Right lung (tissue), 5 donors: ENCODE measurements around the gene PIK3R1. TPM values are rescaled to one million over a fixed set of nuclear protein-coding genes. Genes with fewer than 3 reads are reported as not detected.

Source experiments
- DNase-seq, 2 donors: peaks; one replicate each; pipeline ENCODE4 v3.0.0-alpha.2; 2013
- polyA plus RNA-seq, 5 donors: library from polyadenylated mRNA; unstranded; fragments of 120-200 nt; gene quantifications; one replicate each; pipeline versions ENCODE4 v1.2.1 to v1.2.3, GENCODE V29; 2013; ENCODE audit warnings: inconsistent platforms in 1 of 5, low replicate concordance in 1 of 5; ENCODE audit not compliant: insufficient read length in 5 of 5, insufficient read depth in 1 of 5

PIK3R1 gene
- polyA plus RNA-seq, 5 donors: 54.4 to 94.3 (median 79.8) TPM

- DNase-seq: no peak
Observed at GRCh38 chr5:68320413-68320986, 104.9 kb downstream of the PIK3R1 start.

- DNase-seq: no peak
Observed at GRCh38 chr5:68325065-68325580, 109.6 kb downstream of the PIK3R1 start.

GRCh38 chr5:68329554-68330255 lies 114.1 kb downstream of the PIK3R1 start:
- DNase-seq: peak; percentile 15 to 22

- no peak for DNase-seq
Observed at GRCh38 chr5:68330574-68330973, 115.0 kb downstream of the PIK3R1 start.

- DNase-seq: no peak
Observed at GRCh38 chr5:68331192-68332079, 115.9 kb downstream of the PIK3R1 start.

- DNase-seq: no peak
Observed at GRCh38 chr5:68332080-68332451, 116.5 kb downstream of the PIK3R1 start.

GRCh38 chr5:68332556-68332955 lies 117.0 kb downstream of the PIK3R1 start:
- DNase-seq: no peak

GRCh38 chr5:68333649-68334552 lies 118.3 kb downstream of the PIK3R1 start:
- no peak for DNase-seq

- no peak for DNase-seq
Observed at GRCh38 chr5:68334553-68334886, 119.0 kb downstream of the PIK3R1 start.

GRCh38 chr5:68335075-68335474 lies 119.5 kb downstream of the PIK3R1 start:
- no peak for DNase-seq

- DNase-seq: no peak
Observed at GRCh38 chr5:68336200-68336599, 120.6 kb downstream of the PIK3R1 start.

- DNase-seq: no peak
Observed at GRCh38 chr5:68337235-68337634, 121.7 kb downstream of the PIK3R1 start.

- DNase-seq: no peak
Observed at GRCh38 chr5:68339921-68340321, 124.4 kb downstream of the PIK3R1 start.

GRCh38 chr5:68341006-68341405 lies 125.5 kb downstream of the PIK3R1 start:
- DNase-seq: no peak

GRCh38 chr5:68342693-68343092 lies 127.1 kb downstream of the PIK3R1 start:
- no peak for DNase-seq

GRCh38 chr5:68343421-68343826 lies 127.9 kb downstream of the PIK3R1 start:
- DNase-seq: no peak

GRCh38 chr5:68344447-68345111 lies 129.0 kb downstream of the PIK3R1 start:
- DNase-seq: no peak

- DNase-seq: no peak
Observed at GRCh38 chr5:68345171-68345570, 129.6 kb downstream of the PIK3R1 start.

- DNase-seq: no peak
Observed at GRCh38 chr5:68345582-68345981, 130.0 kb downstream of the PIK3R1 start.

- no peak for DNase-seq
Observed at GRCh38 chr5:68347536-68347935, 132.0 kb downstream of the PIK3R1 start.
